Testis (tissue), 3 donors: Measurements from ENCODE around the gene SH3RF2. TPM values are rescaled to one million over a fixed set of nuclear protein-coding genes. Genes with fewer than 3 reads are reported as not detected.

Experiments used
- DNase-seq: peaks from one replicate; pipeline ENCODE4 v3.0.0-alpha.2; 2019
- H3K27ac ChIP-seq, 2 donors: fragments of 200-600 bp; sonication (generic); one replicate each; pipeline ENCODE4 v1.5.1; 2019
- H3K27me3 ChIP-seq: fragments of 200-600 bp; sonication (generic); one replicate; pipeline ENCODE4 v1.5.1; 2019
- H3K36me3 ChIP-seq: fragments of 200-600 bp; sonication (generic); one replicate; pipeline ENCODE4 v1.5.1; 2017; ENCODE audit warnings: low read depth; ENCODE audit errors: missing control alignments
- H3K4me1 ChIP-seq: fragments of 200-600 bp; sonication (generic); one replicate; pipeline ENCODE4 v1.5.1; 2019
- H3K4me3 ChIP-seq, 2 donors: fragments of 200-600 bp; sonication (generic); one replicate each; pipeline ENCODE4 v1.5.1; 2017 to 2019
- H3K9me3 ChIP-seq: fragments of 200-600 bp; sonication (generic); one replicate; pipeline ENCODE4 v1.5.1; 2017
- POLR2A ChIP-seq: fragments of 450-650 bp; IDR thresholded peaks from one replicate; pipeline ENCODE4 v1.6.1; 2017; ENCODE audit warnings: antibody characterized with exemption, mild to moderate bottlenecking, moderate library complexity
- WGBS, 2 donors: methylation state at CpG; one replicate each; pipeline ENCODE4 v1.1.5; 2018; 5-methylcytosine and 5-hydroxymethylcytosine counted together
- intact Hi-C: fragments of 100-400 bp; cut with DNase I; formaldehyde crosslinking; loops from one replicate; pipeline ENCODE4 v1.15.1; 2023; ENCODE audit warnings: low total_unique reads
- polyA plus RNA-seq: library from polyadenylated mRNA; stranded (reverse); fragments of 350-450 nt; fragmentation: Illumina TruSeq; extraction: RNeasy Lipid Tissue Mini Kit (QIAGEN cat#74804); gene quantifications from one replicate; pipeline ENCODE4 v1.2.3, GENCODE V29; 2014; ENCODE audit warnings: low read depth, low replicate concordance; ENCODE audit not compliant: insufficient read depth
- total RNA-seq, 2 donors: library from RNA; depleted of rRNA; stranded (reverse); fragments of >200 nt; gene quantifications; one replicate each; pipeline ENCODE4 v1.2.3, GENCODE V29; 2016
- TF ChIP-seq, protein P1 (sequence below), 3 experiments: fragments of 450-650 bp in 2 of 3; fragments of 200-600 bp in 1 of 3; sonication (generic) in 1 of 3; IDR thresholded peaks; one replicate each; pipeline ENCODE4 v1.5.1; 2016 to 2019; ENCODE audit warnings: antibody characterized with exemption in 3 of 3, mild to moderate bottlenecking in 2 of 3, moderate library complexity in 1 of 3

Gene SH3RF2
- total and polyA plus RNA-seq, 3 donors from 2014 or later, result 127 to 416 (median 378) TPM

- Histone ChIP-seq H3K27ac (no peak overlapping the region), H3K9me3 (no peaks in the 10 kb centered on the region), H3K27me3 (no peaks in the 10 kb centered on the region), H3K4me3 (no peak overlapping the region), H3K36me3 (no peaks in the 10 kb centered on the region), H3K4me1 (no peaks in the 10 kb centered on the region)
- TF ChIP-seq POLR2A, result no peak
- TF ChIP-seq, protein P1, sequence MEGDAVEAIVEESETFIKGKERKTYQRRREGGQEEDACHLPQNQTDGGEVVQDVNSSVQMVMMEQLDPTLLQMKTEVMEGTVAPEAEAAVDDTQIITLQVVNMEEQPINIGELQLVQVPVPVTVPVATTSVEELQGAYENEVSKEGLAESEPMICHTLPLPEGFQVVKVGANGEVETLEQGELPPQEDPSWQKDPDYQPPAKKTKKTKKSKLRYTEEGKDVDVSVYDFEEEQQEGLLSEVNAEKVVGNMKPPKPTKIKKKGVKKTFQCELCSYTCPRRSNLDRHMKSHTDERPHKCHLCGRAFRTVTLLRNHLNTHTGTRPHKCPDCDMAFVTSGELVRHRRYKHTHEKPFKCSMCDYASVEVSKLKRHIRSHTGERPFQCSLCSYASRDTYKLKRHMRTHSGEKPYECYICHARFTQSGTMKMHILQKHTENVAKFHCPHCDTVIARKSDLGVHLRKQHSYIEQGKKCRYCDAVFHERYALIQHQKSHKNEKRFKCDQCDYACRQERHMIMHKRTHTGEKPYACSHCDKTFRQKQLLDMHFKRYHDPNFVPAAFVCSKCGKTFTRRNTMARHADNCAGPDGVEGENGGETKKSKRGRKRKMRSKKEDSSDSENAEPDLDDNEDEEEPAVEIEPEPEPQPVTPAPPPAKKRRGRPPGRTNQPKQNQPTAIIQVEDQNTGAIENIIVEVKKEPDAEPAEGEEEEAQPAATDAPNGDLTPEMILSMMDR (IDR thresholded peaks at IDR 0.05), result no peak
- DNase-seq, result no peak
- 85 to 91% methylated on average over 1 of the region's 1 CpG for WGBS, 2 donors
- intact Hi-C loops, result no loop called here
These were observed 30.0 kb upstream of the SH3RF2 start for GRCh38 chr5:145906401-145906800.

DNA sequence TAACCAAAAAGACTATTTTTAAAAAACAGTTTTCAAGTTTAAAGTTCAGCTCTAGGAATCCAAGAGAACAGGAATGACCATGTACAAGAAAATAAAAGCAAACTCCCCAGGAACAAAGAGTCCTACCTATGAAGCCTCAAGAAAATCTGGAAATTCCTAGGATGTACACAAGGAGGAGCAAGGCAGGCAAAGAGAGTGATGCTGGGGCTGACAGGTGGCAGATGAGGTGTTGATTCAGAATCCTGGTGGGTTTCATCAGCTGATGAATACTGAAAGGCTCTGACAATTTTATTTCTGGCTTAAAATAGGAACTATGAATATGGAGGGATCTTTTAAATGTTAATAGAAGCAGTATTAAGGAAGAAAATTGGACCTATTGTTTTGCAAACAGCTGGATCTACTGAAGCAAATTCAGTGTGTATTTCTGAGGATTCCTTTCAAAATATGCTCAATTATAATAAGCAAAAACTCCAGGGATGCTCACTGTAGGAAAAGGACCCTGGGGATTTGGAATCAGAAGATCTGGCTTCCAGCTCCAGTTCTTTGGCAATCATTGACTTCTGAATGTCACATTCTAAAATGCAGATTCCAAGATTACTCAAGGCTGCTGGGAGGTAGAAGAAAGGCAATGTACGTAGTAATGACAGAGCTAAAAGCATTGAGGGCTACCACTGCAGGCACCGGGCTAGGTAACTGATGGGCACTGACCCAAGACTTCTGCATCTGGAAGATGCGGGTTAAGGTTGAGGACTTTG lies 28.0 kb upstream of the SH3RF2 start:
- no peaks in the 10 kb centered on the region for H3K36me3 ChIP-seq
- no peaks in the 10 kb centered on the region for H3K27me3 ChIP-seq
- no peaks in the 10 kb centered on the region for H3K9me3 ChIP-seq
- H3K4me1 ChIP-seq, result no peaks in the 10 kb centered on the region
- WGBS, 2 donors, result 73 to 80% methylated on average over 3 of the region's 3 CpGs
- no peak overlapping the region for H3K27ac ChIP-seq
- no peak for TF ChIP-seq POLR2A
- TF ChIP-seq, protein P1 (IDR thresholded peaks at IDR 0.05), result no peak
- no peak for DNase-seq
- intact Hi-C loops, result no loop called here
- no peak overlapping the region for H3K4me3 ChIP-seq

DNA sequence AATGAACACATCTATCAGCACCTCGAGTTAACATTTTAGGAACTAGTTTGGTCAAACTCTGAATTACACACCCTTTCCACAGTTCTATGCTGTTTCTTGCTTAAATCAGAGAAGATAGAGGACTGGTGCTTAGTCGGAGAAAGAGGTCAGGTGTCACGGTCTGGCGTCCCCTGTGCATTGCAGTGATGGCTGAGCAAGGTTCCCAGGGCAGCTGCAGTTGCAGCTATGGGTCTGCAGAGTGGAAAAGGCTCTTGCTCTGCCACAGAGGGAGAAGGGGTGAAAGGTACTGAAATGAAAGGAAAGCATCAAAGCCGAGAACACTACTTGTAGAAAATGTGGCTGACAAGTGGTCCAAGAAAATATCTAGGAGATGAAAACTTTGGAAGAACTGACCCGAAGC lies 25.2 kb upstream of the SH3RF2 start:
- no peaks in the 10 kb centered on the region for H3K9me3 ChIP-seq
- no peak overlapping the region for H3K27ac ChIP-seq
- H3K4me3 ChIP-seq, result no peak overlapping the region
- intact Hi-C loops, result no loop called here
- H3K27me3 ChIP-seq, result no peaks in the 10 kb centered on the region
- no peaks in the 10 kb centered on the region for H3K36me3 ChIP-seq
- no peak for DNase-seq
- TF ChIP-seq, protein P1 (IDR thresholded peaks at IDR 0.05), result no peak
- TF ChIP-seq POLR2A, result no peak
- H3K4me1 ChIP-seq, result no peaks in the 10 kb centered on the region
- WGBS, 2 donors, result 72 to 74% methylated on average over 6 of the region's 6 CpGs

- no peaks in the 10 kb centered on the region for H3K4me1 ChIP-seq
- no peak overlapping the region for H3K4me3 ChIP-seq
- H3K27me3 ChIP-seq, result no peaks in the 10 kb centered on the region
- DNase-seq, result no peak
- H3K27ac ChIP-seq, result no peak overlapping the region
- intact Hi-C loops, result no loop called here
- WGBS, 2 donors, result 82 to 90% methylated on average over 3 of the region's 3 CpGs
- no peak for TF ChIP-seq POLR2A
- TF ChIP-seq, protein P1 (IDR thresholded peaks at IDR 0.05), result no peak
- no peaks in the 10 kb centered on the region for H3K9me3 ChIP-seq
- H3K36me3 ChIP-seq, result no peaks in the 10 kb centered on the region
These were observed 24.4 kb upstream of the SH3RF2 start for GRCh38 chr5:145912019-145912418.

GRCh38 chr5:145912594-145912993 lies 23.8 kb upstream of the SH3RF2 start:
- Histone ChIP-seq H3K4me3 (no peak overlapping the region), H3K36me3 (no peaks in the 10 kb centered on the region), H3K27me3 (no peaks in the 10 kb centered on the region), H3K9me3 (no peaks in the 10 kb centered on the region), H3K27ac (no peak overlapping the region), H3K4me1 (no peaks in the 10 kb centered on the region)
- intact Hi-C loops, result no loop called here
- TF ChIP-seq, protein P1 (IDR thresholded peaks at IDR 0.05), result no peak
- TF ChIP-seq POLR2A, result no peak
- 91 to 93% methylated on average over 5 of the region's 5 CpGs for WGBS, 2 donors
- DNase-seq, result no peak
